ENCODE results near the gene LDB2.

Gene LDB2

GRCh38 chr4:16467061-16467460, 431.4 kb downstream of the LDB2 start:
- no peaks in the 10 kb centered on the region for H3K36me3 ChIP-seq (ENCODE audit: control insufficient read depth, low read length)
- no peak overlapping the region for H3K27ac ChIP-seq (ENCODE audit: low read depth, low read length)
- no peaks in the 10 kb centered on the region for H3K9me2 ChIP-seq (replicated peaks; ENCODE audit: control insufficient read depth, low read length)
- no peaks in the 10 kb centered on the region for H4K20me1 ChIP-seq (ENCODE audit: control insufficient read depth, insufficient read depth, low read depth, low read length)
- H3K27me3 ChIP-seq (ENCODE audit: control insufficient read depth, low read length): no peaks in the 10 kb centered on the region
- no peaks in the 10 kb centered on the region for H3K4me1 ChIP-seq (ENCODE audit: control insufficient read depth, low read length)
- TF ChIP-seq CTCF (IDR thresholded peaks at IDR 0.05; ENCODE audit: low read depth, low read length, poor library complexity, severe bottlenecking) (no peak), EZH2phosphoT487 (IDR thresholded peaks at IDR 0.05; ENCODE audit: borderline replicate concordance, low read length) (no peak)
- no peak overlapping the region for H3K4me3 ChIP-seq (ENCODE audit: low read length)
- no peaks in the 10 kb centered on the region for H3K9me3 ChIP-seq (ENCODE audit: control insufficient read depth, insufficient read depth, low read length)
- H3K79me2 ChIP-seq (ENCODE audit: control insufficient read depth, low read length): no peaks in the 10 kb centered on the region
- H3K4me2 ChIP-seq (ENCODE audit: low read length): no peak overlapping the region
- no peaks in the 10 kb centered on the region for H3F3A ChIP-seq (ENCODE audit: control insufficient read depth, insufficient read depth)

GRCh38 chr4:16466581-16466980, 431.9 kb downstream of the LDB2 start:
- Histone ChIP-seq H3K27ac (ENCODE audit: low read depth, low read length) (no peak overlapping the region), H3K4me1 (ENCODE audit: control insufficient read depth, low read length) (no peaks in the 10 kb centered on the region), H3K36me3 (ENCODE audit: control insufficient read depth, low read length) (no peaks in the 10 kb centered on the region), H3K4me2 (ENCODE audit: low read length) (no peak overlapping the region), H3K27me3 (ENCODE audit: control insufficient read depth, low read length) (no peaks in the 10 kb centered on the region), H4K20me1 (ENCODE audit: control insufficient read depth, insufficient read depth, low read depth, low read length) (no peaks in the 10 kb centered on the region), H3K79me2 (ENCODE audit: control insufficient read depth, low read length) (no peaks in the 10 kb centered on the region), H3K4me3 (ENCODE audit: low read length) (no peak overlapping the region), H3K9me2 (replicated peaks; ENCODE audit: control insufficient read depth, low read length) (no peaks in the 10 kb centered on the region), H3K9me3 (ENCODE audit: control insufficient read depth, insufficient read depth, low read length) (no peaks in the 10 kb centered on the region), H3F3A (ENCODE audit: control insufficient read depth, insufficient read depth) (no peaks in the 10 kb centered on the region)
- TF ChIP-seq CTCF (IDR thresholded peaks at IDR 0.05; ENCODE audit: low read depth, low read length, poor library complexity, severe bottlenecking): no peak
- TF ChIP-seq EZH2phosphoT487 (IDR thresholded peaks at IDR 0.05; ENCODE audit: borderline replicate concordance, low read length): no peak

GRCh38 chr4:16464651-16465050, 433.8 kb downstream of the LDB2 start:
- TF ChIP-seq CTCF (IDR thresholded peaks at IDR 0.05; ENCODE audit: low read depth, low read length, poor library complexity, severe bottlenecking) (no peak), EZH2phosphoT487 (IDR thresholded peaks at IDR 0.05; ENCODE audit: borderline replicate concordance, low read length) (no peak)
- no peaks in the 10 kb centered on the region for H3K9me3 ChIP-seq (ENCODE audit: control insufficient read depth, insufficient read depth, low read length)
- no peaks in the 10 kb centered on the region for H3K79me2 ChIP-seq (ENCODE audit: control insufficient read depth, low read length)
- H3K27ac ChIP-seq (ENCODE audit: low read depth, low read length): no peak overlapping the region
- H3K4me1 ChIP-seq (ENCODE audit: control insufficient read depth, low read length): no peaks in the 10 kb centered on the region
- H3K27me3 ChIP-seq (ENCODE audit: control insufficient read depth, low read length): no peaks in the 10 kb centered on the region
- no peaks in the 10 kb centered on the region for H4K20me1 ChIP-seq (ENCODE audit: control insufficient read depth, insufficient read depth, low read depth, low read length)
- H3K9me2 ChIP-seq (replicated peaks; ENCODE audit: control insufficient read depth, low read length): no peaks in the 10 kb centered on the region
- no peak overlapping the region for H3K4me2 ChIP-seq (ENCODE audit: low read length)
- H3K36me3 ChIP-seq (ENCODE audit: control insufficient read depth, low read length): no peaks in the 10 kb centered on the region
- no peak overlapping the region for H3K4me3 ChIP-seq (ENCODE audit: low read length)
- H3F3A ChIP-seq (ENCODE audit: control insufficient read depth, insufficient read depth): no peaks in the 10 kb centered on the region

- Histone ChIP-seq H3K27ac (ENCODE audit: low read depth, low read length) (no peak overlapping the region), H3K4me3 (ENCODE audit: low read length) (no peak overlapping the region), H3K36me3 (ENCODE audit: control insufficient read depth, low read length) (no peaks in the 10 kb centered on the region), H3K4me2 (ENCODE audit: low read length) (no peak overlapping the region), H3K79me2 (ENCODE audit: control insufficient read depth, low read length) (no peaks in the 10 kb centered on the region), H3F3A (ENCODE audit: control insufficient read depth, insufficient read depth) (no peaks in the 10 kb centered on the region), H4K20me1 (ENCODE audit: control insufficient read depth, insufficient read depth, low read depth, low read length) (no peaks in the 10 kb centered on the region), H3K27me3 (ENCODE audit: control insufficient read depth, low read length) (no peaks in the 10 kb centered on the region), H3K9me3 (ENCODE audit: control insufficient read depth, insufficient read depth, low read length) (no peaks in the 10 kb centered on the region), H3K4me1 (ENCODE audit: control insufficient read depth, low read length) (no peaks in the 10 kb centered on the region), H3K9me2 (replicated peaks; ENCODE audit: control insufficient read depth, low read length) (no peaks in the 10 kb centered on the region)
- TF ChIP-seq EZH2phosphoT487 (IDR thresholded peaks at IDR 0.05; ENCODE audit: borderline replicate concordance, low read length) (no peak), CTCF (IDR thresholded peaks at IDR 0.05; ENCODE audit: low read depth, low read length, poor library complexity, severe bottlenecking) (no peak)
These were observed 435.8 kb downstream of the LDB2 start for GRCh38 chr4:16462656-16463055.
